Activated naive CD4-positive, alpha-beta T cell (primary cell): Measurements from ENCODE around the gene RBP3.

Experiments
- DNase-seq, 4 experiments: peaks; one replicate each; lab custom pipeline; 2025; lab: John Stamatoyannopoulos, UW

The RBP3 gene

GRCh38 chr10:47401874-47402640 is 53.9 kb downstream of the RBP3 start:
- DNase-seq, result no peak

DNA sequence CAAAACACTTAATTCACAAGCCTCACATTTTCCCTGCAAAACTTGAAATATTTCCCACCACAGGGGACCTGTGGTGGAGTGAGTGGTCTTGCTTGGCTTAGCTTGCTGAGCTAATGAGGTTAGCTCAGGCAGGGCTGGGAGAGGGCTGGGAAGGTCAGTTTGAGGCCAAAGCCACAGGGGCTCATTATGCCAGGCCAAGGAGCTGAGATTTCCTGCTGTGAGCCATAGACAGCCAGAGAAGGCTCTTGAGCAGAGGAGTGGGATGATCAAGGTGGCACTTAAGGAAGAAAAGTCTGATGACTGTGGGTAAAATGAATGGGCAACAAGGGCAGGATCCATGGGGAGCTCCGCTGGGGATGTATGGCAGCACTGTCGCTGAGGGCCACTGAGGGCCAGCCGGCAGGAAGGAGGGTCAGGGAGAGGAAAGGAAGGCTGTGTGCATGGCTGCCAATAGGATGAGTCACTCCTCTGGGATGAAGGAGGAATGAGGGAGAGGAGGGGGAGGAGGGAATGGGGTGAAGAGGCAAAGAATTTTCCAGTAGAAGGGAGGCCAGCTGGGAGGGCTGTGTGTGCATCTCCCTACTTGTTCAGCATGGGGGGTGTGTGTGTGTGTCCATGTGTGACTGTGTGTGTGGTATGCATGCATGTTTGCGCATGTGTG is 54.6 kb downstream of the RBP3 start:
- DNase-seq, result no peak

- DNase-seq, result no peak
These were observed 55.5 kb downstream of the RBP3 start for GRCh38 chr10:47403446-47404318.

GRCh38 chr10:47404446-47404845 is 56.3 kb downstream of the RBP3 start:
- DNase-seq, result no peak

DNA sequence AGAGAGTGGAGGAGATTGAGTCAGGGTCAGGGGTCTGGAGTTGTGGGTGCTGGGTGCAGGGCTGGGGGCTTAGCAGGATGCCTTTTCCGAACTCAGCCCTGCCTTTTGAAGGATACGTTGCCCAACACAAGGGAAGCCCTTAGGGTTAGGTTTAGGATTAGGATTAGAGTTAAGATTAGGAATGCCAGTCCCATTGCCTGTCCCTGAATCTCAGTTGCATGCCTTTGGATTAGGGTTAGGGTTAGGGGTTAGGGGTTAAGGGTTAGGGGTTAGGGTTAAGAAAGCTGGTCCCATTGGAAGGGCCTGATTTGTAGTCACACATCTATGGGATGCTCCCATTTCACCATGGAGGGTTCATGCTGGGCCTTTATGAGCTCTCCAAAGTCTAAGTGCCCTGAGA is 56.8 kb downstream of the RBP3 start:
- DNase-seq, result no peak

DNA sequence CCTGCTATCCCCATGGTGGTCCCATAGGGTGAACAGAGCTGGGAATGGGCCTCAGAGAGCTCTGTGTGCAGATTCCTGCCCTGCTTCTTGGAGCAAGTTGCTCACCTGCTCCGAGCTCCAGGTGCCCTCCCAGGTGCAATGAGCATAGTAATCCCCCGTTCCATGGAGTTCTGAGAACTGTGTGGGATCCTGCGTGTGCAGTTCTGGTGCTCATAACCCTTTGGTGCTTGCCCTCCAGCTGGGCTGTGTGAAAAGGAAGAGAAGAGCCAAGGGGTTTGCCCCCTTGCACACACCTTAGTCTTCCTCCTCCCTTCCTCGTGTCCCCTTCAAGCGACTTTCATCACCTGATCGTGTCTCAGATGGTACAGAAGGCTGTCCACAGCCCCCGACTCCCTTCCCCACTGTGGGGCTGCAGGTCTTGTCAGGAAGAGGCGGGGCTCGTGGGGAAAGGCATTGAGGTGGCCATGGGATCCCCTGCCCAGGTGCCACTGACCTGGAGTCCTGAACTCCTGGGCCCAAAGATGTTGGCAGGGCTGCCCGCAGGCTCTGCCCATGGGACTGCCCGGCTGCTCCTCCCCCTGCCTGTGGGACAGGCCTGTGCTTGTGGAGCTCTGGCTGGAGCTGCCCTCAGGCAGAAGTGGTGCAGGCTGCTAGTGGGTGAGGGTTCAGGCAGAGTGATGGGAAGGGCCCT is 57.8 kb downstream of the RBP3 start:
- no peak for DNase-seq

DNA sequence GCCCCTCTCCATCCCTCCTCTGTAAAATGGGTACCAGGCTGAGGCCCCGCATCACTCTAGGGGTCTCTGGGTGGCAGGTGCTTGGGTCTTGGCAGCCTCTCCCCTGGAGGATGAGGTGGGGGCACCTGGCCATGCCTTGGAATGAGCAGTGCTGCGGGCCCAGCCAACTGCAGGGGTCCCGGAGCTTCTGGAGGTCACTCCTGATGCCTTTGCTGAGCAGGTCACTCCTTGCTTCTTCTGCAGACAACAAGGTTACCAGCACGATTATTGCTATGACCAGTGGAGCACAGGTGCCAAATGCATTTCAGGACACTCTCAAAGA is 58.3 kb downstream of the RBP3 start:
- no peak for DNase-seq

DNA sequence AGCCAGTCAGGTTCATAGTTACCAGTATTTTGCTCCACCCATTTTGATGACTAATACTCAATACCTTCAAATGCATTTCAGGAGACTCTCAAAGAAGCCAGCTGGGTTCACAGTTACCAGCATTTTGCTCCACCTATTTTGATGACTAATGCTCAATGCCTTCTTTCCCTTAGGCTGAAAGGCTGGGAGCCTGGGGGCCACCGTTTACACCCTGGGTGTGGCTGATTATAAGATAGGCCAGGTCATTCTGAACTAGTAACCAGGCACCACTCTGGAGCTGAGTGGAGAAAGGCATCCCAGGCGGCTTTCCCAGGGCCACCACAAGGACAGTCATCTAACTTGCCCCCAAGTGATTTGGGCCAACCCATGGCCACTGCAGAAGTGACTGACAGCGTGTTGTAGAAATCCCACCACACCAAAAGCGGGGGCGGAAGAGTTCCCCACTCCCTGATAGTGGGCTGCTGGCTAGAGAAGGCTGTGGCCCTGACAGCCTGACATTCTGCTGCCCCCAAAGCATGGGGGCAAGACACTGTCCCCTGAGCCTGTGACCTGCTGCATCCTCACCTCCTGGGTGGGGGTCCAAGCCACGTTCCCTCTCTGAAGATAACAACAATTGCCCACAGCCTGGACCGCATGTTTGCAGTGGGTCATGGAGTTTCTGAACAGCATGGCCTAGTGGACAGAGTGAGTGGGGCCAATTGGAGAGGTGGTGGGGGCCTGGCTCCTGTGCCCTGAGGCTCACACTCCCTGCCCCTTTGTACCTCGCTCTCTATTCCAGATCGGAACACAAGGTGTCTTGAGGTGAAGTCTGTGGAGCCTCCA is 58.9 kb downstream of the RBP3 start:
- no peak for DNase-seq
